A549 (cell line): ENCODE results near the gene MPPED1. TPM values are rescaled to one million over a fixed set of nuclear protein-coding genes. Genes with fewer than 3 reads are reported as not detected.
A peak's percentile ranks its signal among the peaks of the same experiment; 100 is the strongest.

Experiments used
- ATAC-seq, 2 experiments: fragments of 200-7000 bp in 1 of 2; fragments of >200 bp in 1 of 2; cut with Nextera tagmentation in 1 of 2; cut with Tn5 transposase in 1 of 2; 3 replicates each; pipeline versions ENCODE4 v1.8.0 to v1.9.1; 2018 to 2020; ENCODE audit warnings: mild to moderate bottlenecking in 1 of 2, moderate library complexity in 1 of 2
- CTCF ChIA-PET: fragments of 300-600 bp; sonication (Branson Sonifier 250); formaldehyde crosslinking; extraction: SDS; loops from one replicate; lab custom pipeline; 2021; ENCODE audit warnings: antibody characterized with exemption, inconsistent platforms; lab: Yijun Ruan, JAX
- POLR2A ChIA-PET: fragments of 350-600 bp; formaldehyde crosslinking; extraction: SDS; loops from one replicate; lab custom pipeline; 2021; ENCODE audit warnings: antibody characterized with exemption, inconsistent platforms; lab: Yijun Ruan, JAX
- DNase-seq, 2 experiments: peaks; one replicate each; pipeline versions ENCODE4 v3.0.0 to v3.0.0-alpha.2; 2011 to 2016; ENCODE audit warnings: low read depth in 1 of 2, low spot score in 1 of 2
- FAIRE-seq: peaks from 2 replicates; lab custom pipeline; 2011; peaks lifted over from hg19 to GRCh38; lab: Jason Lieb, UNC
- H3K27ac ChIP-seq, 2 experiments: fragments of >200 bp; sonication (Bioruptor Twin); formaldehyde crosslinking; 3 replicates each; pipeline ENCODE4 v1.5.1; 2016 to 2017
- H3K4me1 ChIP-seq: fragments of >200 bp; sonication (Bioruptor Twin); formaldehyde crosslinking; 3 replicates; pipeline ENCODE4 v1.6.1; 2016
- H3K4me2 ChIP-seq: fragments of >200 bp; sonication (Bioruptor Twin); formaldehyde crosslinking; 3 replicates; pipeline ENCODE4 v1.6.1; 2016
- H3K4me3 ChIP-seq: fragments of >200 bp; sonication (Bioruptor Twin); formaldehyde crosslinking; 3 replicates; pipeline ENCODE4 v1.5.1; 2016
- H3K9me3 ChIP-seq: fragments of >200 bp; sonication (Bioruptor Twin); formaldehyde crosslinking; 3 replicates; pipeline ENCODE4 v1.6.1; 2016
- CBX2 ChIP-seq: fragments of 200-600 bp; sonication (generic); IDR thresholded peaks from 2 replicates; pipeline ENCODE4 v1.6.1; 2016; ENCODE audit warnings: low read depth, mild to moderate bottlenecking, borderline replicate concordance
- ELK1 ChIP-seq: fragments of 150-350 bp; IDR thresholded peaks from 2 replicates; pipeline ENCODE4 v1.6.1; 2014; ENCODE audit warnings: low read depth, mild to moderate bottlenecking, low read length
- ESRRA ChIP-seq: fragments of 150-350 bp; IDR thresholded peaks from 2 replicates; pipeline ENCODE4 v1.6.1; 2014; ENCODE audit warnings: mild to moderate bottlenecking, low read length, borderline replicate concordance
- HEYL ChIP-seq: fragments of 250-450 bp; sonication (Bioruptor Pico); IDR thresholded peaks from 2 replicates; pipeline ENCODE4 v1.8.0; 2021; ENCODE audit warnings: mild to moderate bottlenecking, moderate library complexity
- HOXB5 ChIP-seq: fragments of 250-450 bp; sonication (Bioruptor Pico); IDR thresholded peaks from 2 replicates; pipeline ENCODE4 v1.5.0; 2020; ENCODE audit warnings: mild to moderate bottlenecking, moderate library complexity
- MAZ ChIP-seq: fragments of 150-350 bp; IDR thresholded peaks from 2 replicates; pipeline ENCODE4 v1.6.1; 2014; ENCODE audit warnings: antibody characterized with exemption, low read depth, low read length, borderline replicate concordance
- PBX3 ChIP-seq: IDR thresholded peaks from 2 replicates; pipeline ENCODE4 v1.6.1; 2012
- PHF8 ChIP-seq: fragments of 200-600 bp; sonication (generic); IDR thresholded peaks from 2 replicates; pipeline ENCODE4 v1.6.1; 2016; ENCODE audit warnings: low read depth, mild to moderate bottlenecking, antibody characterized with exemption, moderate library complexity, borderline replicate concordance
- RAD21 ChIP-seq, 2 experiments: fragments of >200 bp in 1 of 2; sonication (Bioruptor Twin) in 1 of 2; formaldehyde crosslinking in 1 of 2; IDR thresholded peaks in 1 of 2; conservative IDR thresholded peaks in 1 of 2; 2 replicates in 1 of 2; 3 replicates in 1 of 2; pipeline ENCODE4 v1.6.1; 2012 to 2018; ENCODE audit warnings: inconsistent platforms in 1 of 2
- SMC3 ChIP-seq: fragments of >200 bp; sonication (Bioruptor Twin); formaldehyde crosslinking; IDR thresholded peaks from 3 replicates; pipeline ENCODE4 v1.6.1; 2018; ENCODE audit warnings: inconsistent platforms
- SREBF2 ChIP-seq: fragments of 450-650 bp; IDR thresholded peaks from 2 replicates; pipeline ENCODE4 v1.6.1; 2014; ENCODE audit warnings: mild to moderate bottlenecking, moderate library complexity
- ZFP36 ChIP-seq: fragments of 450-650 bp; IDR thresholded peaks from 2 replicates; pipeline ENCODE4 v1.6.1; 2014; ENCODE audit warnings: borderline replicate concordance; ENCODE audit not compliant: partially characterized antibody
- WGBS: methylation state at CpG from one replicate; pipeline ENCODE4 v1.1.6; 2017; ENCODE audit errors: missing lambda C conversion rate; 5-methylcytosine and 5-hydroxymethylcytosine counted together
- polyA plus RNA-seq, 4 experiments: library from polyadenylated mRNA; depleted of rRNA in 3 of 4; stranded (reverse); fragments of >200 nt; fragmentation: RNase III in 1 of 4; extraction: RNeasy Plus Mini Kit Qiagen cat#74134 plus additional on column Dnase treatment in 1 of 4; gene quantifications; 2 replicates in 3 of 4; 3 replicates in 1 of 4; pipeline ENCODE4 v1.2.3, GENCODE V29; 2011 to 2017
- TF ChIP-seq, protein P1 (sequence below): fragments of 250-450 bp; sonication (Bioruptor Pico); IDR thresholded peaks from 2 replicates; pipeline ENCODE4 v1.5.0; 2021; ENCODE audit warnings: mild to moderate bottlenecking, moderate library complexity, borderline replicate concordance
- TF ChIP-seq, protein P2 (sequence below): fragments of >200 bp; sonication (Bioruptor Twin); formaldehyde crosslinking; IDR thresholded peaks from 2 replicates; pipeline ENCODE4 v1.6.1; 2016
- TF ChIP-seq, protein P3 (sequence below): fragments of >200 bp; sonication (Bioruptor Twin); formaldehyde crosslinking; IDR thresholded peaks from 3 replicates; pipeline ENCODE4 v1.5.1; 2016

Gene MPPED1
- polyA plus RNA-seq, 2 of the 4 experiments (the other 2 are of a cell fraction) = not detected

DNA sequence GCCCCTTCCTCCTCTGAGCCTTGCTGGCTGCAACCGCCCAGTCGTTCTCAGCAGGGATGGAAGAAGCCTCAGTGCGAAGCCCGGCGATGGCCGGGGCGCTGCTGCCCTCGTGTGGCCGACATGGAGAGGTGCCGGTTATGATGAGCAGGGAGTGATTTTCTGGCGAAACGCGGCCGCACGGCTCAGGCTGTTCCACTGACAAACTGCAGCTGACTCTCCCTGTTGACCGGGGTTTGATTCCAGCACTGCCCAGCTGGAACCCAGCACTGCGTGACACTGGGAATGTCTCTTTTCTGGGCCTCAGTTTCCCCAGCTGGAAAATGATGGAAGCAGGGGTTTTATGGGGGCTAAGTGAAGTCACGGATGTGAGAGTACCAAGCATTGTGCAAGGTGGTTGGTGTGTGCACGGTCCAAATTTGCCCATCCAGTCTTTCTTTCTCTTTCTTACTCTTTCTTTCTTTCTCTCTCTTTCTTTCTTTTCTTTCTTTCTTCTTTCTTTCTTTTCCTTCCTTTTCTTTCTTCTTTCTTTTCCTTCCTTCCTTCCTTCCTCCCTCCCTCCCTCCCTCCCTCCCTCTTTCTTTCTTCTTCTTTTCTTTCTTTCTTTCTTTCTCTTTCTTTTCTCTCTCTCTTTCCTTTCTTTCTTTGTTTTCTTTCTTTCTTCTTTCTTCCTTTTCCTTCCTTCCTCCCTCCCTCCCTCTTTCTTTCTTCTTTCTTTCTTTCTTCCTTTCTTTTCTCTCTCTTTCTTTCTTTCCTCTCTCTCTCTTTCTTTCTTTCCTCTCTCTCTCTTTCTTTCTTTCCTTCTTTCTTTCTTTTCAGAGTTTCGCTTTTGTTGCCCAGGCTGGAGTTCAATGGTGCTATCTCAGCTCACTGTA, 25.8 kb upstream of the MPPED1 start:
- peak overlapping the region; percentile 45 for H3K4me2 ChIP-seq
- POLR2A ChIA-PET = no interaction called here
- 10% methylated on average over 5 of the region's 20 CpGs for WGBS
- FAIRE-seq (no peak), DNase-seq (peak; percentile 69 to 72), ATAC-seq (peak; percentile 91 to 95)
- H3K4me1 ChIP-seq = no peaks in the 10 kb centered on the region
- TF ChIP-seq SREBF2 (no peak), RAD21 (conservative IDR thresholded peaks at IDR 0.05 in 1 of 2, IDR thresholded peaks at IDR 0.05 in 1 of 2) (peak; percentile 88 to 89), ELK1 (no peak), HOXB5 (CRISPR knock-in tag) (no peak), PBX3 (no peak), PHF8 (no peak), SMC3 (peak; percentile 84), MAZ (no peak)
- TF ChIP-seq, protein P1, sequence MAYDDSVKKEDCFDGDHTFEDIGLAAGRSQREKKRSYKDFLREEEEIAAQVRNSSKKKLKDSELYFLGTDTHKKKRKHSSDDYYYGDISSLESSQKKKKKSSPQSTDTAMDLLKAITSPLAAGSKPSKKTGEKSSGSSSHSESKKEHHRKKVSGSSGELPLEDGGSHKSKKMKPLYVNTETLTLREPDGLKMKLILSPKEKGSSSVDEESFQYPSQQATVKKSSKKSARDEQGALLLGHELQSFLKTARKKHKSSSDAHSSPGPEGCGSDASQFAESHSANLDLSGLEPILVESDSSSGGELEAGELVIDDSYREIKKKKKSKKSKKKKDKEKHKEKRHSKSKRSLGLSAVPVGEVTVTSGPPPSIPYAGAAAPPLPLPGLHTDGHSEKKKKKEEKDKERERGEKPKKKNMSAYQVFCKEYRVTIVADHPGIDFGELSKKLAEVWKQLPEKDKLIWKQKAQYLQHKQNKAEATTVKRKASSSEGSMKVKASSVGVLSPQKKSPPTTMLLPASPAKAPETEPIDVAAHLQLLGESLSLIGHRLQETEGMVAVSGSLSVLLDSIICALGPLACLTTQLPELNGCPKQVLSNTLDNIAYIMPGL (CRISPR knock-in tag) = no peak
- TF ChIP-seq, protein P2, sequence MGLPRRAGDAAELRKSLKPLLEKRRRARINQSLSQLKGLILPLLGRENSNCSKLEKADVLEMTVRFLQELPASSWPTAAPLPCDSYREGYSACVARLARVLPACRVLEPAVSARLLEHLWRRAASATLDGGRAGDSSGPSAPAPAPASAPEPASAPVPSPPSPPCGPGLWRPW = no peak
- TF ChIP-seq, protein P3, sequence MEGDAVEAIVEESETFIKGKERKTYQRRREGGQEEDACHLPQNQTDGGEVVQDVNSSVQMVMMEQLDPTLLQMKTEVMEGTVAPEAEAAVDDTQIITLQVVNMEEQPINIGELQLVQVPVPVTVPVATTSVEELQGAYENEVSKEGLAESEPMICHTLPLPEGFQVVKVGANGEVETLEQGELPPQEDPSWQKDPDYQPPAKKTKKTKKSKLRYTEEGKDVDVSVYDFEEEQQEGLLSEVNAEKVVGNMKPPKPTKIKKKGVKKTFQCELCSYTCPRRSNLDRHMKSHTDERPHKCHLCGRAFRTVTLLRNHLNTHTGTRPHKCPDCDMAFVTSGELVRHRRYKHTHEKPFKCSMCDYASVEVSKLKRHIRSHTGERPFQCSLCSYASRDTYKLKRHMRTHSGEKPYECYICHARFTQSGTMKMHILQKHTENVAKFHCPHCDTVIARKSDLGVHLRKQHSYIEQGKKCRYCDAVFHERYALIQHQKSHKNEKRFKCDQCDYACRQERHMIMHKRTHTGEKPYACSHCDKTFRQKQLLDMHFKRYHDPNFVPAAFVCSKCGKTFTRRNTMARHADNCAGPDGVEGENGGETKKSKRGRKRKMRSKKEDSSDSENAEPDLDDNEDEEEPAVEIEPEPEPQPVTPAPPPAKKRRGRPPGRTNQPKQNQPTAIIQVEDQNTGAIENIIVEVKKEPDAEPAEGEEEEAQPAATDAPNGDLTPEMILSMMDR = peak; percentile 75
- no peaks in the 10 kb centered on the region for H3K9me3 ChIP-seq
- H3K27ac ChIP-seq = no peak overlapping the region
- CTCF ChIA-PET = interaction anchor here (0.6 to 11.7 kb wide), 33 partner anchors 8 to 503 kb away, joined by 3 to 134 read pairs (median 4); no protein-coding TSS in a partner anchor
- H3K4me3 ChIP-seq = no peak overlapping the region

DNA sequence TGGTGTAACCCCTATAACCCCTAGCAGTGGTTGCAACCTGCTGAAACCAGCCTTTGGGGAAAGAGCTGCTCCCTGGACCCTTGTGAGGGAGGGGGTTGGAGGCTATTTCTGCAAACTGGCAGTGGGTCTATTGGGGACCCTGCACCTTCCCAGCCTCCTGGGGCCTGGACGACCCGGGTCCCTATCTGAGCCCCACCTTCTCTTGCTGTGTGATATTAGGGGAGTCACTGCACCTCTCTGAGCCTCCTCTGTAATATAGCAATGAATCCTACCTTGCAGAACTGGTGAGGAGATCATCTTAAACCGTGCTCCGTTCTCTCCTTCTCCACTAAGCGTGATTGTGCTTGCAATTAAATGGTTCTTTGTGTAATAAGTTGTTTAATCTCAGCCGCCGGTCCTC, 24.0 kb upstream of the MPPED1 start:
- 32% methylated on average over 7 of the region's 7 CpGs for WGBS
- TF ChIP-seq HEYL (no peak), ZFP36 (peak; percentile 53)
- TF ChIP-seq, all 56 proteins: peak for 1
- CTCF ChIA-PET = interaction anchor here (0.6 to 11.7 kb wide), 28 partner anchors 10 to 559 kb away, joined by 3 to 134 read pairs (median 4); no protein-coding TSS in a partner anchor
- no peaks in the 10 kb centered on the region for H3K4me1 ChIP-seq
- POLR2A ChIA-PET = no interaction called here
- H3K27ac ChIP-seq = no peak overlapping the region
- H3K4me2 ChIP-seq = no peak overlapping the region
- FAIRE-seq (no peak), DNase-seq (no peak), ATAC-seq (no peak)
- no peak overlapping the region for H3K4me3 ChIP-seq
- H3K9me3 ChIP-seq = no peaks in the 10 kb centered on the region

GRCh38 chr22:43388420-43388851, 23.4 kb upstream of the MPPED1 start:
- H3K4me2 ChIP-seq = peak overlapping the region; percentile 21; the same call in 1 of the 3 replicates
- no peak overlapping the region for H3K27ac ChIP-seq
- DNase-seq (peak; percentile 69 to 75), FAIRE-seq (no peak), ATAC-seq (peak; percentile 80 to 90)
- ChIA-PET POLR2A (no interaction called here), CTCF (interaction anchor here (0.6 to 11.7 kb wide), 28 partner anchors 9 to 558 kb away, joined by 3 to 134 read pairs (median 3); no protein-coding TSS in a partner anchor)
- 17% methylated on average over 14 of the region's 17 CpGs for WGBS
- no peaks in the 10 kb centered on the region for H3K9me3 ChIP-seq
- TF ChIP-seq ESRRA (no peak), SMC3 (peak; percentile 84), CBX2 (no peak), RAD21 (conservative IDR thresholded peaks at IDR 0.05 in 1 of 2, IDR thresholded peaks at IDR 0.05 in 1 of 2) (peak; percentile 84 to 87)
- TF ChIP-seq, protein P3 = peak; percentile 81
- TF ChIP-seq, protein P2 = no peak
- H3K4me1 ChIP-seq = no peaks in the 10 kb centered on the region
- H3K4me3 ChIP-seq = no peak overlapping the region
